HG03439 (cell line): ENCODE measurements around the gene RUSC2.
"Not testable (repeated sequence)": the region's sequence is repeated elsewhere in the genome, so short reads cannot be mapped to it uniquely, and the experiment has no call there.

Source experiments
- ATAC-seq: cut with Tn5 transposase; IDR thresholded peaks from one replicate; pipeline ENCODE4 v1.9.1; 2021; ENCODE audit warnings: mild to moderate bottlenecking, moderate library complexity; ENCODE audit not compliant: unreplicated experiment

RUSC2 gene

GRCh38 chr9:35489313-35490154 is at the start of gene RUSC2:
TSS of gene RUSC2 (plus strand) at chr9:35490111. CDS start at chr9:35546522, 56,411 bp downstream.
- no peak for ATAC-seq

- no peak for ATAC-seq
These were observed 43.9 kb upstream of the RUSC2 start for GRCh38 chr9:35446012-35446411.

- ATAC-seq = no peak
These were observed 41.4 kb upstream of the RUSC2 start for GRCh38 chr9:35448496-35448895.

- no peak for ATAC-seq
These were observed 37.4 kb upstream of the RUSC2 start for GRCh38 chr9:35452481-35452880.

- no peak for ATAC-seq
These were observed 36.1 kb upstream of the RUSC2 start for GRCh38 chr9:35453786-35454185.

GRCh38 chr9:35464141-35465025 is 25.5 kb upstream of the RUSC2 start:
- no peak for ATAC-seq

- ATAC-seq = no peak
These were observed 19.6 kb upstream of the RUSC2 start for GRCh38 chr9:35470340-35470739.

- no peak for ATAC-seq
These were observed 19.0 kb upstream of the RUSC2 start for GRCh38 chr9:35470894-35471293.

- no peak for ATAC-seq
These were observed 13.3 kb upstream of the RUSC2 start for GRCh38 chr9:35476596-35476995.

GRCh38 chr9:35477211-35477855 is 12.6 kb upstream of the RUSC2 start:
- not testable (repeated sequence) for ATAC-seq

- no peak for ATAC-seq
These were observed 11.0 kb upstream of the RUSC2 start for GRCh38 chr9:35478871-35479270.

- no peak for ATAC-seq
These were observed 8.4 kb upstream of the RUSC2 start for GRCh38 chr9:35481347-35481975.

GRCh38 chr9:35482071-35482470 is 7.8 kb upstream of the RUSC2 start:
- ATAC-seq = no peak

GRCh38 chr9:35484406-35484805 is 5.5 kb upstream of the RUSC2 start:
- no peak for ATAC-seq

- no peak for ATAC-seq
These were observed 2.8 kb upstream of the RUSC2 start for GRCh38 chr9:35487081-35487480.

- no peak for ATAC-seq
These were observed 1.9 kb upstream of the RUSC2 start for GRCh38 chr9:35488021-35488420.

- no peak for ATAC-seq
These were observed 1.2 kb upstream of the RUSC2 start for GRCh38 chr9:35488566-35489312.

- no peak for ATAC-seq
These were observed 421 bp downstream of the RUSC2 start for GRCh38 chr9:35490155-35490909.

GRCh38 chr9:35490910-35491465 is 1.1 kb downstream of the RUSC2 start:
- no peak for ATAC-seq
